Measurements from ENCODE around the gene ST6GALNAC2. TPM values are rescaled to one million over a fixed set of nuclear protein-coding genes. Genes with fewer than 3 reads are reported as not detected.

Gene ST6GALNAC2
- total RNA-seq, 1 experiment from 2014 or later, result 23.0 TPM

DNA sequence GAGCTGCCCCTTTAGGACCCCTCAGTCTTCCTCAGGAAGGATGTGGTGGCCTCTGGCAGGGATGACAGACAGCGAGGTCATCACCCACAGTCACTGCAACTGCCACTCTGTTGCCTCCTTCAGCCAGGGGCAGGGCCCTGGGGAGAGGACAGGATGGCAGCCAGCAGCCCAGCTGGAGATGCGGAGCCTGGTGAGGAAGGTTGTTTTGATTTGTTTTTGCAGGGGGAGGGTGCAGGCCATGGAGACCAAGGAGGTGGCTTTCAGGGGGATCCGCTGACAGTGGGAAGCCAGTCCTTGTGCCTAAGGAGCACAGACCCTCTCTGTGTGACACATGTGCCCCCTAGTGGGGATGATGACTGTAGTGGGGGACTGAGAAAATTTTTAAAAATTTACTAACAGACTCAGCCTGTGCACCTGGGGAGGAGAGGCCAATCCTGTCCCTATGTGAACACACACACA, 38.4 kb downstream of the ST6GALNAC2 start:
- in situ Hi-C loops (cut with HindIII; ENCODE audit: low pct_unique_long_range_greater_than_20kb, low sequenced_read_pairs) (no loop called here), intact Hi-C loops (cut with micrococcal nuclease; ENCODE audit: unreplicated experiment) (loop anchor here (1.0 kb wide), 1 partner anchor 24 kb away; no protein-coding TSS in a partner anchor)
- Histone ChIP-seq H3K4me3 (ENCODE audit: low read depth in 2 of 2, low read length in 2 of 2) (no peak overlapping the region), H3K27me3 (ENCODE audit: control insufficient read depth, insufficient read depth, low read length) (no peaks in the 10 kb centered on the region), H3K27ac (ENCODE audit: low read length) (peak overlapping the region; percentile 36; the same call in 1 of the 2 replicates), H3K4me1 (ENCODE audit: control insufficient read depth, insufficient read depth, low read length) (peaks cover 32% of the 10 kb centered on the region), H3K9me3 (ENCODE audit: control insufficient read depth, insufficient read depth, low read depth, low read length) (no peaks in the 10 kb centered on the region), H3K36me3 (ENCODE audit: control insufficient read depth, insufficient read depth, low read length) (no peaks in the 10 kb centered on the region)
- DNase-seq (ENCODE audit: low read depth, low spot score) (no peak), ATAC-seq (peak; percentile 86)
- TF ChIP-seq, protein P1, sequence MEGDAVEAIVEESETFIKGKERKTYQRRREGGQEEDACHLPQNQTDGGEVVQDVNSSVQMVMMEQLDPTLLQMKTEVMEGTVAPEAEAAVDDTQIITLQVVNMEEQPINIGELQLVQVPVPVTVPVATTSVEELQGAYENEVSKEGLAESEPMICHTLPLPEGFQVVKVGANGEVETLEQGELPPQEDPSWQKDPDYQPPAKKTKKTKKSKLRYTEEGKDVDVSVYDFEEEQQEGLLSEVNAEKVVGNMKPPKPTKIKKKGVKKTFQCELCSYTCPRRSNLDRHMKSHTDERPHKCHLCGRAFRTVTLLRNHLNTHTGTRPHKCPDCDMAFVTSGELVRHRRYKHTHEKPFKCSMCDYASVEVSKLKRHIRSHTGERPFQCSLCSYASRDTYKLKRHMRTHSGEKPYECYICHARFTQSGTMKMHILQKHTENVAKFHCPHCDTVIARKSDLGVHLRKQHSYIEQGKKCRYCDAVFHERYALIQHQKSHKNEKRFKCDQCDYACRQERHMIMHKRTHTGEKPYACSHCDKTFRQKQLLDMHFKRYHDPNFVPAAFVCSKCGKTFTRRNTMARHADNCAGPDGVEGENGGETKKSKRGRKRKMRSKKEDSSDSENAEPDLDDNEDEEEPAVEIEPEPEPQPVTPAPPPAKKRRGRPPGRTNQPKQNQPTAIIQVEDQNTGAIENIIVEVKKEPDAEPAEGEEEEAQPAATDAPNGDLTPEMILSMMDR (IDR thresholded peaks at IDR 0.05), result peak; percentile 92
- no peak for TF ChIP-seq POLR2AphosphoS5 (IDR thresholded peaks at IDR 0.05; ENCODE audit: low read depth, low read length)
- POLR2A ChIA-PET, result interaction anchor here (0.6 kb wide), 1 partner anchor 181 kb away, joined by 4 read pairs; no protein-coding TSS in a partner anchor
- CTCF ChIA-PET, result interaction anchor here (0.6 to 2.2 kb wide), 4 partner anchors 11 to 121 kb away, joined by 5 to 11 read pairs (median 8); no protein-coding TSS in a partner anchor
- BruUV-seq (replicated peaks), result no TSS peak

DNA sequence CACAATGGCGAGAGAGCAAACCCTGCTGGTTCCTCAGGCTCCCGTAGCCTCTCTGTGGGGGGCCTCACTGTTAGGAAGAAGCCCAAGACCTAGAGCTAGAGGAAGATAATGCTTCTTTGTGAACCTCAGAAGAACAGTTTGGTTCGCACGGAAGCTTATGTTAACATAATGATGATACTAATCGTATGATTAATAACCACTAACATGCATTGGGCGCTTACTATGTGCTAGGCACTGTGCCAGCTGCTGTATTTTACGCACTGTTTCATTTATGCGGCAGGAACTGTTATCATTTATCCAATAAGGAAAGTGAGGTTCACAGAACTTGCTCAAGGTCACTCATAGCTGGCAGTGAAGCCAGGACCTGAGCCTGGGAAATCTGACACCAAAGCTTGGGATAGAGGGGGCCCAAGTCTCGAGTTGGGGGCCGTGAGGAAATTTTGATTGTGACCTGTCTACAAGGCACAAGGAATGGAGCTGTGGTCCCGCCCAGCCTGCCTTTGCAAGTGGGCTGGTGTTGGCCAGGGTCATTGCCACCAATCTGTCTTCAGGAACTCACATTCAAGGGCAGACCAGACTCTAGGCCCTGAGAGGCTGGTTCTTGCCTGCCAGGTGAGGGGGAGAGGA, 39.0 kb downstream of the ST6GALNAC2 start:
- H3K9me3 ChIP-seq (ENCODE audit: control insufficient read depth, insufficient read depth, low read depth, low read length), result no peaks in the 10 kb centered on the region
- H3K36me3 ChIP-seq (ENCODE audit: control insufficient read depth, insufficient read depth, low read length), result no peaks in the 10 kb centered on the region
- intact Hi-C loops (cut with micrococcal nuclease; ENCODE audit: unreplicated experiment) (loop anchor here (1.0 kb wide), 1 partner anchor 23 kb away; no protein-coding TSS in a partner anchor), in situ Hi-C loops (cut with HindIII; ENCODE audit: low pct_unique_long_range_greater_than_20kb, low sequenced_read_pairs) (no loop called here)
- ChIA-PET CTCF (interaction anchor here (0.6 to 2.2 kb wide), 5 partner anchors 11 to 199 kb away, joined by 3 to 11 read pairs (median 6); no protein-coding TSS in a partner anchor), POLR2A (interaction anchor here (0.6 kb wide), 1 partner anchor 181 kb away, joined by 4 read pairs; no protein-coding TSS in a partner anchor)
- no TSS peak for BruUV-seq (replicated peaks)
- TF ChIP-seq, protein P2, sequence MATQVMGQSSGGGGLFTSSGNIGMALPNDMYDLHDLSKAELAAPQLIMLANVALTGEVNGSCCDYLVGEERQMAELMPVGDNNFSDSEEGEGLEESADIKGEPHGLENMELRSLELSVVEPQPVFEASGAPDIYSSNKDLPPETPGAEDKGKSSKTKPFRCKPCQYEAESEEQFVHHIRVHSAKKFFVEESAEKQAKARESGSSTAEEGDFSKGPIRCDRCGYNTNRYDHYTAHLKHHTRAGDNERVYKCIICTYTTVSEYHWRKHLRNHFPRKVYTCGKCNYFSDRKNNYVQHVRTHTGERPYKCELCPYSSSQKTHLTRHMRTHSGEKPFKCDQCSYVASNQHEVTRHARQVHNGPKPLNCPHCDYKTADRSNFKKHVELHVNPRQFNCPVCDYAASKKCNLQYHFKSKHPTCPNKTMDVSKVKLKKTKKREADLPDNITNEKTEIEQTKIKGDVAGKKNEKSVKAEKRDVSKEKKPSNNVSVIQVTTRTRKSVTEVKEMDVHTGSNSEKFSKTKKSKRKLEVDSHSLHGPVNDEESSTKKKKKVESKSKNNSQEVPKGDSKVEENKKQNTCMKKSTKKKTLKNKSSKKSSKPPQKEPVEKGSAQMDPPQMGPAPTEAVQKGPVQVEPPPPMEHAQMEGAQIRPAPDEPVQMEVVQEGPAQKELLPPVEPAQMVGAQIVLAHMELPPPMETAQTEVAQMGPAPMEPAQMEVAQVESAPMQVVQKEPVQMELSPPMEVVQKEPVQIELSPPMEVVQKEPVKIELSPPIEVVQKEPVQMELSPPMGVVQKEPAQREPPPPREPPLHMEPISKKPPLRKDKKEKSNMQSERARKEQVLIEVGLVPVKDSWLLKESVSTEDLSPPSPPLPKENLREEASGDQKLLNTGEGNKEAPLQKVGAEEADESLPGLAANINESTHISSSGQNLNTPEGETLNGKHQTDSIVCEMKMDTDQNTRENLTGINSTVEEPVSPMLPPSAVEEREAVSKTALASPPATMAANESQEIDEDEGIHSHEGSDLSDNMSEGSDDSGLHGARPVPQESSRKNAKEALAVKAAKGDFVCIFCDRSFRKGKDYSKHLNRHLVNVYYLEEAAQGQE (IDR thresholded peaks at IDR 0.05; ENCODE audit: insufficient read depth in 1 of 2, low read depth in 2 of 2, low read length in 1 of 2), result no peak
- TF ChIP-seq, protein P1 (IDR thresholded peaks at IDR 0.05), result no peak
- no peak for TF ChIP-seq SIN3A (IDR thresholded peaks at IDR 0.05; ENCODE audit: borderline replicate concordance, insufficient read depth, low read depth, low read length)
- no peak for TF ChIP-seq POLR2AphosphoS5 (IDR thresholded peaks at IDR 0.05; ENCODE audit: low read depth, low read length)
- no peak for TF ChIP-seq TCF7L2 (IDR thresholded peaks at IDR 0.05; ENCODE audit: low read depth, low read length)
- DNase-seq (ENCODE audit: low read depth, low spot score) (no peak), ATAC-seq (peak; percentile 68)
- no peaks in the 10 kb centered on the region for H3K27me3 ChIP-seq (ENCODE audit: control insufficient read depth, insufficient read depth, low read length)
- peak overlapping the region; percentile 36; the same call in 1 of the 2 replicates for H3K27ac ChIP-seq (ENCODE audit: low read length)
- H3K4me1 ChIP-seq (ENCODE audit: control insufficient read depth, insufficient read depth, low read length), result peaks cover 30% of the 10 kb centered on the region
- H3K4me3 ChIP-seq (ENCODE audit: low read depth in 2 of 2, low read length in 2 of 2), result no peak overlapping the region

Data from Panc1 (cell line).